IMR-90 (cell line): ENCODE results near the gene LRRC52. TPM values are rescaled to one million over a fixed set of nuclear protein-coding genes. Genes with fewer than 3 reads are reported as not detected.

ENCODE experiments used
- ATAC-seq: fragments of 200-7000 bp; cut with Tn5 transposase; 2 replicates; pipeline ENCODE4 v1.9.1; 2020; ENCODE audit warnings: low read depth, mild to moderate bottlenecking, moderate library complexity
- BruUV-seq: library from RNA; stranded (reverse); fragments of 400-500 nt; replicated peaks from 2 replicates; lab custom pipeline; 2021; lab: Mats Ljungman, UMichigan
- CTCF ChIA-PET: fragments of 300-600 bp; formaldehyde crosslinking; extraction: SDS; loops from one replicate; lab custom pipeline; 2021; ENCODE audit warnings: antibody characterized with exemption; lab: Yijun Ruan, JAX
- POLR2A ChIA-PET: fragments of 300-600 bp; sonication (Branson Sonifier 250); formaldehyde crosslinking; loops from one replicate; lab custom pipeline; 2022; ENCODE audit warnings: antibody characterized with exemption; ENCODE audit not compliant: unreplicated experiment; lab: Charles Lee
- DNase-seq: peaks from one replicate; pipeline ENCODE4 v3.0.0; 2013
- H2AFZ ChIP-seq: replicated peaks from 2 replicates; pipeline ENCODE3; 2013; ENCODE audit warnings: low read length, mild to moderate bottlenecking; ENCODE audit not compliant: poor library complexity
- H2AK5ac ChIP-seq: 2 replicates; pipeline ENCODE4 v1.6.1; 2013; ENCODE audit warnings: low read depth, low read length, inconsistent platforms
- H2AK9ac ChIP-seq: replicated peaks from 2 replicates; pipeline ENCODE3; 2013; ENCODE audit warnings: mild to moderate bottlenecking, low read depth, low read length, moderate library complexity; ENCODE audit not compliant: poor library complexity
- H2BK120ac ChIP-seq: 2 replicates; pipeline ENCODE4 v1.6.1; 2013; ENCODE audit warnings: low read depth, low read length, inconsistent platforms
- H2BK15ac ChIP-seq: 3 replicates; pipeline ENCODE4 v1.6.1; 2013; ENCODE audit warnings: low read depth, low read length, inconsistent platforms
- H2BK20ac ChIP-seq: 2 replicates; pipeline ENCODE4 v1.6.1; 2013; ENCODE audit warnings: low read depth, mild to moderate bottlenecking, inconsistent platforms, low read length, moderate library complexity
- H2BK5ac ChIP-seq: 2 replicates; pipeline ENCODE4 v1.6.1; 2013; ENCODE audit warnings: mild to moderate bottlenecking, low read depth, low read length, inconsistent platforms; ENCODE audit not compliant: poor library complexity, severe bottlenecking
- H3K14ac ChIP-seq: replicated peaks from 2 replicates; pipeline ENCODE4 v1.6.1; 2013; ENCODE audit warnings: low read depth, low read length, inconsistent platforms
- H3K18ac ChIP-seq: 2 replicates; pipeline ENCODE4 v1.6.1; 2013; ENCODE audit warnings: low read depth, low read length, control low read depth
- H3K23ac ChIP-seq: 2 replicates; pipeline ENCODE4 v1.6.1; 2013; ENCODE audit warnings: low read depth, low read length, inconsistent platforms
- H3K27ac ChIP-seq: 2 replicates; pipeline ENCODE4 v1.5.1; 2013; ENCODE audit warnings: mild to moderate bottlenecking, control low read depth, low read length; ENCODE audit not compliant: insufficient read depth
- H3K27me3 ChIP-seq: 2 replicates; pipeline ENCODE4 v1.6.1; 2013; ENCODE audit warnings: low read length; ENCODE audit not compliant: control insufficient read depth, insufficient read depth
- H3K36me3 ChIP-seq: 2 replicates; pipeline ENCODE4 v1.6.1; 2013; ENCODE audit warnings: low read length, mixed read lengths; ENCODE audit not compliant: control insufficient read depth, insufficient read depth
- H3K4ac ChIP-seq: 2 replicates; pipeline ENCODE4 v1.6.1; 2013; ENCODE audit warnings: low read depth, low read length, inconsistent platforms
- H3K4me1 ChIP-seq: 2 replicates; pipeline ENCODE4 v1.6.1; 2013; ENCODE audit warnings: low read length, mixed read lengths; ENCODE audit not compliant: control insufficient read depth, insufficient read depth
- H3K4me2 ChIP-seq: 2 replicates; pipeline ENCODE4 v1.6.1; 2013; ENCODE audit warnings: low read depth, mild to moderate bottlenecking, control low read depth, low read length, moderate library complexity
- H3K4me3 ChIP-seq: 2 replicates; pipeline ENCODE4 v1.5.1; 2013; ENCODE audit warnings: low read depth, mild to moderate bottlenecking, control low read depth, low read length, moderate library complexity; ENCODE audit not compliant: insufficient read depth
- H3K56ac ChIP-seq: 2 replicates; pipeline ENCODE4 v1.6.1; 2013; ENCODE audit warnings: low read length, inconsistent platforms; ENCODE audit not compliant: insufficient read depth; ENCODE audit errors: extremely low read depth
- H3K79me1 ChIP-seq, 2 experiments: 2 replicates each; pipeline ENCODE4 v1.6.1; 2013; ENCODE audit warnings: low read length in 2 of 2, inconsistent platforms in 1 of 2, low read depth in 1 of 2
- H3K9ac ChIP-seq: 2 replicates; pipeline ENCODE4 v1.6.1; 2013; ENCODE audit warnings: low read depth, low read length, control low read depth
- H3K9me1 ChIP-seq: 2 replicates; pipeline ENCODE4 v1.6.1; 2013; ENCODE audit warnings: low read length, inconsistent platforms; ENCODE audit not compliant: insufficient read depth
- H3K9me3 ChIP-seq: 2 replicates; pipeline ENCODE4 v1.6.1; 2013; ENCODE audit warnings: low read length; ENCODE audit not compliant: control insufficient read depth, insufficient read depth
- H4K20me1 ChIP-seq: 2 replicates; pipeline ENCODE4 v1.6.1; 2013; ENCODE audit warnings: low read length, inconsistent platforms; ENCODE audit not compliant: insufficient read depth
- H4K5ac ChIP-seq: 2 replicates; pipeline ENCODE4 v1.6.1; 2013; ENCODE audit warnings: mild to moderate bottlenecking, low read depth, low read length, control low read depth
- H4K8ac ChIP-seq, 2 experiments: 2 replicates each; pipeline ENCODE4 v1.6.1; 2013; ENCODE audit warnings: low read depth in 2 of 2, low read length in 2 of 2, control low read depth in 1 of 2, inconsistent platforms in 1 of 2
- H4K91ac ChIP-seq: 2 replicates; pipeline ENCODE4 v1.6.1; 2013; ENCODE audit warnings: low read depth, low read length, inconsistent platforms; ENCODE audit not compliant: insufficient read depth
- CEBPB ChIP-seq: IDR thresholded peaks from 2 replicates; pipeline ENCODE4 v1.6.1; 2012; ENCODE audit warnings: low read depth, low read length, improper control_type of control experiment
- CHD1 ChIP-seq: IDR thresholded peaks from 2 replicates; pipeline ENCODE4 v1.6.1; 2012; ENCODE audit warnings: low read depth, low read length, improper control_type of control experiment
- FOS ChIP-seq: fragments of 150-350 bp; IDR thresholded peaks from 2 replicates; pipeline ENCODE4 v1.6.1; 2016; ENCODE audit warnings: low read depth, low read length
- MAZ ChIP-seq: IDR thresholded peaks from 2 replicates; pipeline ENCODE4 v1.6.1; 2012; ENCODE audit warnings: low read depth, mild to moderate bottlenecking, low read length, improper control_type of control experiment, moderate library complexity, borderline replicate concordance
- NFE2L2 ChIP-seq: fragments of 150-350 bp; IDR thresholded peaks from 2 replicates; pipeline ENCODE4 v1.6.1; 2016; ENCODE audit warnings: low read depth, mild to moderate bottlenecking, low read length
- POLR2A ChIP-seq: IDR thresholded peaks from 2 replicates; pipeline ENCODE4 v1.6.1; 2012; ENCODE audit warnings: mild to moderate bottlenecking, low read depth, low read length
- RFX5 ChIP-seq: IDR thresholded peaks from 2 replicates; pipeline ENCODE4 v1.8.0; 2012; ENCODE audit warnings: low read depth, mild to moderate bottlenecking, low read length, moderate library complexity
- SMC3 ChIP-seq: fragments of 150-350 bp; IDR thresholded peaks from 2 replicates; pipeline ENCODE4 v1.6.1; 2016; ENCODE audit warnings: low read depth, mild to moderate bottlenecking, antibody characterized with exemption, low read length, moderate library complexity
- WGBS, 2 experiments: methylation state at CpG; one replicate each; pipeline versions ENCODE4 v1.1.5 to v1.1.7; 2013; ENCODE audit warnings: missing lambda C conversion rate in 2 of 2; ENCODE audit not compliant: insufficient read length in 1 of 2; ENCODE audit errors: extremely low coverage in 2 of 2; 5-methylcytosine and 5-hydroxymethylcytosine counted together
- dilution Hi-C: fragments of 300-500 bp; cut with HindIII; formaldehyde crosslinking; loops from one replicate; pipeline ENCODE4 v1.14.3; 2018; ENCODE audit warnings: low sequenced_read_pairs; ENCODE audit not compliant: unreplicated experiment
- in situ Hi-C: fragments of 300-500 bp; cut with MboI; formaldehyde crosslinking; loops from 3 replicates; pipeline ENCODE4 v1.14.3; 2019; ENCODE audit warnings: low sequenced_read_pairs, inconsistent platforms, mixed read lengths
- intact Hi-C: fragments of 100-400 bp; cut with micrococcal nuclease; formaldehyde crosslinking; loops from 2 replicates; pipeline ENCODE4 v1.10.0; 2022
- polyA plus RNA-seq, 3 experiments: library from polyadenylated mRNA; depleted of rRNA; stranded (reverse); fragments of >200 nt; gene quantifications; 2 replicates each; pipeline ENCODE4 v1.2.3, GENCODE V29; 2012; ENCODE audit warnings: low replicate concordance in 1 of 3
- total RNA-seq: library from RNA; depleted of rRNA; stranded (reverse); fragments of >200 nt; gene quantifications from 2 replicates; pipeline ENCODE4 v1.2.3, GENCODE V29; 2012
- TF ChIP-seq, protein P1 (sequence below): fragments of 150-350 bp; IDR thresholded peaks from 2 replicates; pipeline ENCODE4 v1.6.1; 2017; ENCODE audit warnings: mild to moderate bottlenecking, antibody characterized with exemption, low read length, low read depth

The LRRC52 gene
- total and polyA plus RNA-seq, 2 of the 4 experiments (the other 2 are of a cell fraction), result not detected

DNA sequence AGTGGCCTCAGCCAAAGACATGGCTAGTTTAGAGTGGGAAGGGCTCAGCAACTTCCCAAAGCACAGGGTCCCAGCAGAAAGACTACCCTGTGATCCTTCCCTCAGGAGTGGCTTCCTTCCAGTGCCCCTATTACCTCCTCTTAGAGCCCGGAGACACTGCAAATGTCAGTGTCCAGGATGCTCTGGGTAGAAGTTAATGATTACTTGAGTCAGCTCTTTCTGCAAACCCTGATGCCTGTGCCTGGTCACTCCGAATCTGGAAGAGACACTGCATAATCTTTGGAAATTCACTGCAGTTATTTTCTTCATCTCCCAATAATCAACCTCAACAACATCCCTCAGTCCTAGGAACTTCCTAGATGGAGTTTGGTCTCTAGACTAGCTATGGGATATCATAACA, 60.0 kb downstream of the LRRC52 start:
- intact Hi-C loops, result loop anchor here (5.0 kb wide), 1 partner anchor 223 kb away; the partner anchor contains the start of gene UCK2

More for the DNA sequence above, 60.0 kb downstream of the LRRC52 start:
- Histone ChIP-seq H4K91ac (no peak overlapping the region), H3K27me3 (peaks cover 11% of the 10 kb centered on the region), H3K36me3 (no peaks in the 10 kb centered on the region), H3K56ac (no peak overlapping the region), H2AFZ (no peak overlapping the region), H3K14ac (no peak overlapping the region), H2BK5ac (no peak overlapping the region), H3K9ac (no peak overlapping the region), H3K9me1 (no peaks in the 10 kb centered on the region), H2AK5ac (no peak overlapping the region), H3K9me3 (no peaks in the 10 kb centered on the region), H2AK9ac (no peak overlapping the region), H3K4ac (no peak overlapping the region), H2BK120ac (no peak overlapping the region), H3K4me1 (no peaks in the 10 kb centered on the region), H3K4me2 (no peak overlapping the region), H2BK20ac (no peak overlapping the region), H3K4me3 (no peak overlapping the region), H4K5ac (no peak overlapping the region), H2BK15ac (no peak overlapping the region), H3K27ac (no peak overlapping the region), H3K23ac (no peak overlapping the region), H4K8ac (no peak overlapping the region), H3K79me1 (no peaks in the 10 kb centered on the region), H3K18ac (no peak overlapping the region), H4K20me1 (no peaks in the 10 kb centered on the region)
- ChIA-PET CTCF (no interaction called here), POLR2A (no interaction called here)
- no TSS peak for BruUV-seq
- ATAC-seq (no peak), DNase-seq (no peak)
- WGBS, 2 experiments, result no CpG with 5 or more reads among the region's 2 CpGs
- dilution Hi-C loops (no loop called here), in situ Hi-C loops (loop anchor here (5.0 to 25.0 kb wide), 2 partner anchors 313 to 883 kb away; no protein-coding TSS in a partner anchor)
- TF ChIP-seq FOS, result no peak
- no peak for TF ChIP-seq NFE2L2
- TF ChIP-seq CHD1, result no peak
- no peak for TF ChIP-seq POLR2A
- no peak for TF ChIP-seq CEBPB
- TF ChIP-seq RFX5, result no peak
- TF ChIP-seq, protein P1, sequence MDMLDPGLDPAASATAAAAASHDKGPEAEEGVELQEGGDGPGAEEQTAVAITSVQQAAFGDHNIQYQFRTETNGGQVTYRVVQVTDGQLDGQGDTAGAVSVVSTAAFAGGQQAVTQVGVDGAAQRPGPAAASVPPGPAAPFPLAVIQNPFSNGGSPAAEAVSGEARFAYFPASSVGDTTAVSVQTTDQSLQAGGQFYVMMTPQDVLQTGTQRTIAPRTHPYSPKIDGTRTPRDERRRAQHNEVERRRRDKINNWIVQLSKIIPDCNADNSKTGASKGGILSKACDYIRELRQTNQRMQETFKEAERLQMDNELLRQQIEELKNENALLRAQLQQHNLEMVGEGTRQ, result no peak
- no peak for TF ChIP-seq MAZ
- TF ChIP-seq SMC3, result no peak
